IPS-20b (cell line): ENCODE measurements around the gene CYP1A1.
"Not testable (repeated sequence)": the region's sequence is repeated elsewhere in the genome, so short reads cannot be mapped to it uniquely, and the experiment has no call there.

Experiments used
- H3K27ac ChIP-seq: one replicate; pipeline ENCODE4 v1.5.1; 2013; ENCODE audit warnings: low read length
- H3K27me3 ChIP-seq: 2 replicates; pipeline ENCODE4 v1.6.1; 2013; ENCODE audit warnings: mild to moderate bottlenecking, low read length, inconsistent platforms; ENCODE audit not compliant: insufficient read depth
- H3K36me3 ChIP-seq: 2 replicates; pipeline ENCODE4 v1.6.1; 2013; ENCODE audit warnings: low read depth, mild to moderate bottlenecking, inconsistent platforms, low read length, moderate library complexity; ENCODE audit not compliant: insufficient read depth
- H3K4me1 ChIP-seq: 2 replicates; pipeline ENCODE4 v1.6.1; 2013; ENCODE audit warnings: mild to moderate bottlenecking, control low read depth, inconsistent platforms, low read length, moderate library complexity; ENCODE audit not compliant: insufficient read depth
- H3K4me3 ChIP-seq: 2 replicates; pipeline ENCODE4 v1.5.1; 2013; ENCODE audit warnings: mild to moderate bottlenecking, low read length, inconsistent platforms
- H3K9ac ChIP-seq: 2 replicates; pipeline ENCODE4 v1.6.1; 2013; ENCODE audit warnings: low read depth, mild to moderate bottlenecking, inconsistent platforms, low read length, moderate library complexity
- H3K9me3 ChIP-seq: 2 replicates; pipeline ENCODE4 v1.6.1; 2013; ENCODE audit warnings: mild to moderate bottlenecking, low read depth, low read length, inconsistent platforms; ENCODE audit not compliant: insufficient read depth

The CYP1A1 gene

GRCh38 chr15:74732846-74733245, 7.5 kb upstream of the CYP1A1 start:
- H3K4me1 ChIP-seq = no peaks in the 10 kb centered on the region
- H3K27ac ChIP-seq = no peak overlapping the region

GRCh38 chr15:74730619-74731316, 5.4 kb upstream of the CYP1A1 start:
- peaks cover 48% of the 10 kb centered on the region for H3K27me3 ChIP-seq
- no peaks in the 10 kb centered on the region for H3K9me3 ChIP-seq
- no peak overlapping the region for H3K4me3 ChIP-seq
- no peak overlapping the region for H3K9ac ChIP-seq
- no peak overlapping the region for H3K27ac ChIP-seq
- H3K36me3 ChIP-seq = no peaks in the 10 kb centered on the region
- no peaks in the 10 kb centered on the region for H3K4me1 ChIP-seq

More at GRCh38 chr15:74732846-74733245, 7.5 kb upstream of the CYP1A1 start:
- Histone ChIP-seq H3K9ac (no peak overlapping the region), H3K27me3 (peaks cover 27% of the 10 kb centered on the region), H3K9me3 (no peaks in the 10 kb centered on the region), H3K4me3 (no peak overlapping the region), H3K36me3 (no peaks in the 10 kb centered on the region)

GRCh38 chr15:74729372-74729771, 4.0 kb upstream of the CYP1A1 start:
- peaks cover 52% of the 10 kb centered on the region for H3K27me3 ChIP-seq
- H3K27ac ChIP-seq, H3K9ac ChIP-seq, H3K4me1 ChIP-seq, H3K36me3 ChIP-seq, H3K4me3 ChIP-seq, H3K9me3 ChIP-seq: not testable (repeated sequence)

GRCh38 chr15:74728699-74729098, 3.4 kb upstream of the CYP1A1 start:
- not testable (repeated sequence) for H3K4me1 ChIP-seq, H3K36me3 ChIP-seq, H3K4me3 ChIP-seq, H3K9ac ChIP-seq, H3K9me3 ChIP-seq, H3K27ac ChIP-seq
- peaks cover 52% of the 10 kb centered on the region for H3K27me3 ChIP-seq

GRCh38 chr15:74727727-74728126, 2.4 kb upstream of the CYP1A1 start:
- Histone ChIP-seq H3K4me1 (no peaks in the 10 kb centered on the region; the same call in 1 of the 2 replicates), H3K9me3 (no peaks in the 10 kb centered on the region), H3K27me3 (peaks cover 58% of the 10 kb centered on the region)

GRCh38 chr15:74726774-74727164, 1.4 kb upstream of the CYP1A1 start:
- Histone ChIP-seq H3K9ac (no peak overlapping the region), H3K4me3 (peak overlapping the region; percentile 76; the same call in 1 of the 2 replicates)

More at GRCh38 chr15:74727727-74728126, 2.4 kb upstream of the CYP1A1 start:
- no peaks in the 10 kb centered on the region for H3K36me3 ChIP-seq
- H3K9ac ChIP-seq = no peak overlapping the region
- H3K4me3 ChIP-seq = no peak overlapping the region
- no peak overlapping the region for H3K27ac ChIP-seq

GRCh38 chr15:74725845-74726773, 781 bp upstream of the CYP1A1 start:
- H3K4me1 ChIP-seq = no peaks in the 10 kb centered on the region; the same call in 1 of the 2 replicates

More at GRCh38 chr15:74726774-74727164, 1.4 kb upstream of the CYP1A1 start:
- H3K27me3 ChIP-seq = peaks cover 59% of the 10 kb centered on the region
- no peaks in the 10 kb centered on the region for H3K9me3 ChIP-seq
- no peaks in the 10 kb centered on the region; the same call in 1 of the 2 replicates for H3K4me1 ChIP-seq
- no peaks in the 10 kb centered on the region for H3K36me3 ChIP-seq
- H3K27ac ChIP-seq = no peak overlapping the region

GRCh38 chr15:74724570-74725224, 631 bp downstream of the CYP1A1 start:
- Histone ChIP-seq H3K9ac (no peak overlapping the region), H3K27ac (no peak overlapping the region), H3K27me3 (peaks cover 53% of the 10 kb centered on the region), H3K4me1 (no peaks in the 10 kb centered on the region; the same call in 1 of the 2 replicates), H3K36me3 (no peaks in the 10 kb centered on the region), H3K9me3 (no peaks in the 10 kb centered on the region), H3K4me3 (no peak overlapping the region)

More at GRCh38 chr15:74725845-74726773, 781 bp upstream of the CYP1A1 start:
- Histone ChIP-seq H3K27me3 (peaks cover 58% of the 10 kb centered on the region), H3K36me3 (no peaks in the 10 kb centered on the region), H3K27ac (no peak overlapping the region), H3K4me3 (peak overlapping the region; percentile 76), H3K9ac (peak overlapping the region; percentile 51), H3K9me3 (no peaks in the 10 kb centered on the region)

GRCh38 chr15:74723754-74724334, 1.5 kb downstream of the CYP1A1 start:
- Histone ChIP-seq H3K9me3 (no peaks in the 10 kb centered on the region), H3K4me1 (no peaks in the 10 kb centered on the region; the same call in 1 of the 2 replicates), H3K27ac (no peak overlapping the region), H3K36me3 (no peaks in the 10 kb centered on the region), H3K9ac (no peak overlapping the region), H3K4me3 (no peak overlapping the region), H3K27me3 (peaks cover 53% of the 10 kb centered on the region)

GRCh38 chr15:74723187-74723586, 2.1 kb downstream of the CYP1A1 start:
- Histone ChIP-seq H3K9me3 (no peaks in the 10 kb centered on the region), H3K27ac (no peak overlapping the region), H3K4me1 (no peaks in the 10 kb centered on the region; the same call in 1 of the 2 replicates), H3K9ac (no peak overlapping the region), H3K36me3 (no peaks in the 10 kb centered on the region), H3K4me3 (no peak overlapping the region), H3K27me3 (peaks cover 53% of the 10 kb centered on the region)

GRCh38 chr15:74722591-74722990, 2.7 kb downstream of the CYP1A1 start:
- Histone ChIP-seq H3K4me3 (no peak overlapping the region), H3K9me3 (no peaks in the 10 kb centered on the region), H3K27me3 (peaks cover 47% of the 10 kb centered on the region), H3K9ac (no peak overlapping the region), H3K4me1 (no peaks in the 10 kb centered on the region; the same call in 1 of the 2 replicates), H3K36me3 (no peaks in the 10 kb centered on the region), H3K27ac (no peak overlapping the region)
